DMS53 treated with DMSO at 0.1 percent for 48 hours (cell line): ENCODE results near the gene TOB2.
"Not testable (repeated sequence)": the region's sequence is repeated elsewhere in the genome, so short reads cannot be mapped to it uniquely, and the experiment has no call there.

ENCODE experiments used
- DNase-seq: peaks from one replicate; lab custom pipeline; 2025; ENCODE audit not compliant: unreplicated experiment; lab: John Stamatoyannopoulos, UW

TOB2 gene

DNA sequence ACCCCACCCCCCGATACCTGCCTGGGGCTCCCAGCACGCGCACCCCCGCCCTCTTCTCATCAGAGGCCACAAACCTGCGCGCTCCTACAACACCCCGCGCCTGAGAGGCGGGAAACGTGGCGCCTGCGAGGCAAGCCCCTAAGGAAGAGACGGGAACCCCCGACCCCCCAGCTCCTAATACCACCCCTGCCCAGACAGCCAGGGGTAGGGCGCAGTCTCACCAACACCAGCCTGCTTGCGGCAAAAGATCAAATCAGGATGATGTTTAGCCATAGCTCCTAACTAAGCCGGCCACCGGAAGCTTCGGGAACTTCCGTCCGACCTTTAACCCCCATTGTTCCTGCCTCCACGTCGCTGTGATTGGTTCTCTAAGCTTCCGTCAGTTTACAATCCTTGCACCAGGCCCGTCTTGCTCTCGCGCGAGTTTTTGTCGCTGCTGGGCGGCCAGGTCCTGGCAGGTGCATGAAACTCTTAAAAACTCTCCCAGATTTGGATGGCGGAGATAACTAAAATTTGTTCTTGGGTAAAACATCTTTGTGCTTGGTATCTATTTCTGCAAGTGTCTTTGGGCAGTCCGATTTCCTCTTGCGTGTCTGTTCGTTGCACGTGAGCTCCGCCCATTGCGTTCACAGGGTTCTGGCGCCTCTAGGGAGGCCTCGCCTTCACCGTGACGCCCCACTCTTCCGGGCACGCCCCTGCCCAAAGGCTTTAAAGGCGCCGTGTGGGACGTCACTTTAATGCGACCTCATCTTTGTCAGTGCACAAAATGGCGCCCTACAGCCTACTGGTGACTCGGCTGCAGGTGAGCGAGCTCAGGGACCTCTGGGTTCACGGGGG lies 22.0 kb upstream of the TOB2 start, which contains the start of the genes ACO2 and PHF5A:
ACO2 (plus strand) TSS at position 737 of the 837 bp plus-strand sequence; CDS start at position 767, 30 bp downstream.
PHF5A (minus strand) TSS at position 312 of the 837 bp plus-strand sequence; CDS start at position 273, 39 bp downstream.
- DNase-seq, result peak; percentile 94

DNA sequence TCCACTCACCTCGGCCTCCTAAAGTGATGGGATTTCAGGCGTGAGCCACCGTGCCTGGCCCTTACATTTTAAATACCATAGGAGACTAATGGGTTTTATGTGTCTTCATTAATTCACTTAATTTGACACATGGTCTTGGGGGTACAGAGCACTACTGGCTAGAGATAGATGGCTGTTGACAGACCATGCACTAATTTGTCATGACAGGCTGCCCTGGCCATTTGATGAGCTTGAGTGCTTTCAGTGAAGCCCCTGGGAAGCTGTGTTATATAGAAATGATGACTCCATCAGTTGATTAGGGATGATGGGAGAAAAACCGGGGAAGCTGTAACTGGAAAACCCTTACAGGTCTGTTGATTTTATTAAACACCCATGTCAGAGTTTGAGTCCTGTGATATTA lies 15.3 kb upstream of the TOB2 start:
- DNase-seq, result no peak

DNA sequence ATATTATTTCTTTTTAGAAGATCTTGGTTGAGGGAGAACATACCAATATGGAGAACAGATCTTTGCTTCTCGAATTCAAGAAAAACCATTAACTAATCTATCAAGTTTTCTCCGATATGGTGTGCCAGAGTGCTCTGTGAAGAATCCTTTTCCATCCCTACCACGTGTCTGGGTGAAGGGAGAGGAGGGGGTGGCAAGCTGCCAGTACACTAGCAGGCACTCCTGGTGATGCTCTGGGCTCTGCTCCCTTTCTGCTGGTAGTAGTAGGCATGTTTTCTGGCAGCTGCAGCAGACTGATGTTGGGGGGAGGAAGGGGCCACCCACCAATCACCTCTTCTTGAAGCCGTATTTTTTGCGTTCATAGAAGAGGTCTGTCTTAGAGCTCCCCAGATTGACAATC lies 13.5 kb upstream of the TOB2 start:
- DNase-seq, result not testable (repeated sequence)

DNA sequence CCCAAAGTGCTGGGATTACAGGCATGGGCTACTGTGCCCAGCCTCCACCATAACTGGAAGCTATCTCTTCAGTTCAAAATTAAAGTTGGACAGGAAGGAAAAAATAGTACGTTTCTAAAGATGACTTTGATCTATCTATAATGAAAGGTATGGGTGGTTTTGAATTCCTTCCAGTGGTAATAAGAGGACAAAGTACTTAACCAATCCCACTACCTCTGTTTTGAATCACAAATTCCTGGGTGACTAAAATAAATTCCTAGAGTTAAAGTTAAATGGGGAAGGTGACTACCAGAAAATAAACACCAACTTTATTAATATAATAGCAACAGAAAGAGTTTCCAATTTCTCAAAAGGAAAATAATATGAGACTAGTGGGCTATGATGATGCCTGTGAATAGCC lies 12.8 kb upstream of the TOB2 start:
- no peak for DNase-seq

DNA sequence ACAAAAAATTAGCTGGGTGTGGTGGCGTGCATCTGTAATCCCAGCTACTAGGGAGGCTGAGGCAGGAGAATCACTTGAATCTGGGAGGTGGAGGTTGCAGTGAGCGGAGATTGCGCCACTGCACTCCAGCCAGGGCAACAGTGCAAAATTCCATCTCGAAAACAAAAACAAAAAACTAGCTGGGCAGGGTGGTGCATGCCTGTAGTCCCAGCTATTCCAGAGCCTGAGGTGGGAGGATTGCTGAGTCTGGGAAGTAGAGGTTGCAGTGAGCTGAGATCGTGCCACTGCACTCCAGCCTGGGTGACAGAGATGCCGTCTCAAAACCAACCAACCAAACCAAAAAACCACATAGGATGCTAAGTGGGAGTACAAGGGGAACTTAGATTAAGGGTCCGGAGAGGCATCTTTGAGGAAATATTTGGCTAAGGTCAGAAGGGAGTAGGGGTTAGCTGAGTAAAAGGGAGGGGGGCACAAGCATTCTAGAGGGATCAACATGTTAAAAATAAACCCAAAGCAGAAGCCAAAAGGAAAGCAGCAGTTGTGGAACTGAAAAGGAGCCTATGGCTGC lies 11.6 kb upstream of the TOB2 start:
- no peak for DNase-seq

DNA sequence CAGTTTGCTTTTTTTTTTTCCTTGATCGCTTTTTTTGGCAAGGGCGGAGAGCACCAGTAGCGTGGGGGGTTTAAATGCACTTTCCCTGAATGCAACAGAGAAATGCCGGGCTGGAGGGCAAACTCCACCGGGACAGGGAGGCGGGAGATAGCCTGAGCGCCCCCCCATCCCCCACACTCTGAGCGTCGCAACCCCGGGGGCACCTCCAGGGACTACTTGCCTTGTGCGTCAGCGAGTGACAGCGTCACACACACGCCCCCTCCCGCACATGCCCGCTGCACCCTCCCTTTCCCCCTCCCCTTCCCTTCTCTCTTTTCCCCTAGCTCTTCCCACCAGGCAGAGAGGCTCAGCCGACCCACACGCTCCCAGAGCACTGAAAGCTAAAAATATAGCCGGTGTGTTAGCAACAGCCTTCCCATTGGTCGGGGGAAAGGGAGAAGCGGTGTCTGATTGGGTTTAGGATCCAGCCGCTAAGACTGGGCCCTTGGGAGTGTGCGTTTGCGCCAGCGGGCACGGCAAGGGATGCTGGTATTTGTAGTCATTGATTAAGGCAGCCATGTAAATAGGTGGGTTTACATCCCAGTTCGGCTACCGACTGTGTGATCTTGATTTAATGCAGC lies 1.7 kb upstream of the TOB2 start:
- DNase-seq, result peak; percentile 94

DNA sequence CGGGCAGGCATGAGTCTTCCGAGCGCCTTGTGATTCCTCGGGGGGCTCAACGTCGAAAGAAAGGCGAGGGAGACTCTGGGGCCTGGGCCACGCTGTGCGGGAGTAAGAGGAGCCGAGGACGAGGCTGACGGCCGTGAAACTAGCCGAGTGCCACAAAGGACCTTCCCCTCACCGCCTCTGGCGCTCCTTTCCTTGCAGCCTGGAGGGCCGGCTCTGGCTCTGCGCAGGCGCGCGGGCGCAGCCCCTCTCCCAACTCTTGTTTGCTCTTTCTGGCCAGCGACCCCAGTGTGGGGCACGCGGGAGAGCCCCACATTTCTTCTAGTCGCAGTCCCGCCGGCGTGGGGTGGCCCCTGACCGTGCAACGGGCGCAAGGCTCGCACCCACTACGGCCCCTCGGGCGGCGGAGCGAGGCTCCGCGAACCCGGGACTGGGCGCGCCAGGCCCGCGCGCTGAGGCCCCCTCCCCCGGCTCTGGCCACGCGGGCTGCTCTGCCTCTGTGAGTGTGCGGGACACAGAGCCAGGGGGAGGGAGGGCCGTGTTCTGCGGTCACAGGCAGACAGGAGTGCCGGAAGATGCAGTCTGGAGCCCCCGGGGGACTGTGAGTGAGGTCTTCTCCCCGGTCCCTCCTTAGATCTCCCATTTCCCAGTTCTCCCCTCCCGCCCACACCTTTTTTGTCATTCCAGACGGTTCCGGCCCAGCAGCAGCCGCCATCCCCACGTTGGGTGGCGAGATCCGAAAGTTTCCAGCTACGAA lies 1.0 kb upstream of the TOB2 start:
- peak; percentile 31 for DNase-seq

DNA sequence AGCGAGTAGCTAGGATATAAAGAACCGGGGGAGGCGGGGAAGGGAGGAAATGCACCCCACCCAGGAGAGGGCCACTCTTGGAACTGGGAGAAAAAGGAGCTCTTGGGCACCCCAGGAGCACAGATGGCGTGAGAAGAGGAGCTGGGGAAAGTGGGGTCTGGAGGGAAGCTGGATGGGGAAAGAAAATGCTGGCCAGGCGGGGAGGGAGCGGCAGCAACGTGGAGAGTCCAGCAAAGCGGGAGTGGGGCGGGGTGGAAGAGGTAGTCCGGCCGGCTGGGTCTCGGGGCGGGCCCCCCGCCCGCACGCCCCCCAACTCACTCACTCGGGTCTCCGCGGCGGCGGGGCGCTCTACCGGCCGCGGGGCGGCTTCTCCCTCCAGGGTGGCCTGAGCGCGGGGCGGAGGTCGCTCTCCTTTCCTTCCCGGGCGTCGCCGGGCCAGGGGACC lies 522 bp downstream of the TOB2 start:
- no peak for DNase-seq

DNA sequence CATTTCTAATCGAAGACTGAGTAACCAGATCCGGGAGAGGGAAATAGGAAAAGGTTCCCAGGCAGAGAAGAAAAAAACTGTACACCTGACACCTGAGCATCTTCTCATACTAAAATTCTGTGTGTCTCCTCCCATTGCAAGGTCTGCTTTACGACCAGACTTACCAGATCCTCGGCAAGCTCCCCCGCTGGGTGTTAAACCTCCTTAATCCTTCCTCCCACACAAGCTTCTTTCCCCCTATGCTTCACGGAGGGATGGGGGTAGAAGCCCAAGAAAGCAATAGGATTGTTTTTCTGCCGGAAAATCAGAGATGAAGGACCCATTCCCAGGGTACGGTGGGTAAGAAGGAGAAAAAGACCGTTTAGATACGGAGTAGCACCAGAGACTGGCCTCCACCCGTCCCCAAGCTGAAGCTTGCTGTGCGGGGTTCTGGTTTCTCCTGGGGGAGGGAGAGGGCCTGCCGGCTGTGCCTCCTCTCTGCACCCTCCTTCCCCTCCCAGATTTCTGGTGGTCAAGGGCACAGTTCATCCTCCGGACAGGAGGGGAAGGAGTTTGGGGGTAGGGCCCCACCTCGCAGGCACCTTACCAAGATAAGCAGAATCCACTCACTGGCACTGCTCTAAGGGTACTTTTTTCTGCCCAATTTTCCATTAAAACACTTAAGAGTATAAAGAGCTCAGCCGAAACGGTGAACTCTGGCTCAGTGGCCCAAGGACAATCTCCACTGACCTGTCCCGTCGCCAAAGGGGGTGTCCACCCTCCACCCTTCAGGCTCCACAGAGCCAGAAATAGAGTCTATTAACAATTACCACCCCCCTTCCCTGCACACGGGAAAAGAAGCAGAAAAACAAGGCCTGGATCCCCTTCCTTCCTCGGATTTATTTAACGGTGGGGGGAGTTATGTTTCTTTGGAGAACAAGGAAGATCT lies 1.2 kb downstream of the TOB2 start:
- peak; percentile 30 for DNase-seq

DNA sequence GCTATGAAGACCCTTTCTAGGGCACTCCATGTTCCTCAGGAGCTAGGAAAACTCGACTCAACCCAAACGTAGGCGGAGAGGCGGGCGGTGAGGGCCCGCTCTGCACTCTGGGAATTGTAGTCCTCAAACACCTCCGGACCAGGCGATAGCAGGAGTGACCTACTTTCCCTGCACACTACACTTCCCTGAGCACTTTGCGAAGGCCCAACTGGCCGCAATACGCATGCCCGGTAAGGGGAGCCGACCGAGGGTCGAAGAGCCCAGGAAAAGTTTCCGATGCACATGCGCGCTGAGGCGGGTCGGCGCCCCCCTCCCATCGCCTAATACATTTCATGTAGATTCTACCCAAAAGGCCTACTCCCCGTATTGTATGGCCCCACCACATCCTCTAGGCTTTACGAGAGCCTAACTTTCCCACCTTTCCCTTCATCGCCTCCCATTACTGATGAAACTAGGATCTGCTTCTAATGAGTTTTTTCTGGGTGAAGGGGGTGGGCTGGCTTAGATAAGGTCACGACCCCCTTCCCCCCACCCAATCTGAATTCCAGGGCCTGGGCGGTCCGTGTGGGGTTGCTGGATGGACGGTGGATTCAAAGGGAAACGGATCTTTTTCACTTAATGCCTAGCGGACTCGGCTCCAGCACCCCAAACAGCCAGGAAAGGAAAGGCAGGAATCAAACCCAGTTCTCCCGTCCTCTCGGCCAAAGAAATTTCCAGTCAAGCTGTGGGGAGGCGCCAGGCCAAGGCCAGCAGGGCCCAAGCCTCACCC lies 2.1 kb downstream of the TOB2 start:
- peak; percentile 84 for DNase-seq

DNA sequence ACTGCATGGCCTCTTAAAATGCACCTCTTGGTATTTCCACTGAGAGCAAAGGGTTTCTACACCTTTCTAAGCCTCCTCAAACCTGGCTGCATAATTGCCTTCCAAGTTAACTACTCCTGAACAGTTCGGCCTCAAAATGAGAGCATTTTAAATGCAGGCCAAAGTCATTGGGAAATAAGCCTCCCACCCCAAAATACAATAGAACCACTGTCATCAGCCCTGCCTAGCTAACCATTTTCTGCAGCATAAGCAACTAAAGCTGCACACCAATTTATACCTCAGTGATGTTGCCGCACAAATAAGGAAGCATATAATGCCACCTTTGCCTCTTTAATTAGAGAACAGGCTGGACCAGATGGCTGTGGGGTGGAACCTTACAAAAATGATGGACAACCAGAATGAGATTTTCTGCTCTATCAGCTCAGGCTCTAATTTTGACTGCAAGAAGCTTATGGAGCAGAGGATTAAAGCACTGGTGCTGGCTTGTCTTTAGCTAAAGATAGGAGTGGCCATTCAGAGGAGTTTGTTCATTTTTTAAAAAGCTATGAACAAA lies 4.3 kb downstream of the TOB2 start:
- DNase-seq, result no peak

DNA sequence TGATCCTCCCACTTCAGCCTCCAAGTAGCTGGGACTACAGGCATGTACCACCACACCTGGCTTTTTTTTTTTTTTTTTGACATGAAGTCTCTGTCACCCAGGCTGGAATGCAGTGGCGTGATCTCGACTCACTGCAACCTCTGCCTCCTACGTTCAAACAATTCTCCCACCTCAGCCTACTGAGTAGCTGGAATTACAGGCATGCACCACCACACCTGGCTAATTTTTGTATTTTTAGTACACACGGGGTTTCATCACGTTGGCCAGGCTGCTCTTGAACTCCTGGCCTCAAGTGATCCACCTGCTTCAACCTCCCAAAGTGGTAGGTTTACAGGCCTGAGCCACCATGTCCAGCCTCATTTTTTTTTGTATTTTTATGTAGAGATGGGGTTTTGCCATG lies 6.1 kb downstream of the TOB2 start:
- not testable (repeated sequence) for DNase-seq

DNA sequence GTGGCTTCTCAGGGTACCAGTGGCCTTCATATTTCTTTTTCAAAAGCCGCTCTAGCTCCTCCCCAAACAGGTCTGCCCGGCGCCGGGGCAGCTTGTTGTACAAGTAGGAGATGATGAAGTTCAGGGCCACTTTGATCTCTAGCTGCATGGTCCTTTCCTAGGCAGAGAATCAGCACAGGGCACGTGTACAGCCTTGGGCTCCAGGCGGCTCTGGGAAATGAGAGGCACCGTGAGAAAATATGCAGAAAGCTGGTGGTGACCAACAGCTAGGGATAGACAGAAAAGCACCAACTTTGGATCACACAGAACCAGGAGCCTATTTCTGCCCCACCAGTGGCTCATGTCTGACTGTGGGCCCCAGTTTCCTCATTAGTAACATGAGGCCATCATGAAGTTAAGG lies 9.4 kb downstream of the TOB2 start:
- no peak for DNase-seq

DNA sequence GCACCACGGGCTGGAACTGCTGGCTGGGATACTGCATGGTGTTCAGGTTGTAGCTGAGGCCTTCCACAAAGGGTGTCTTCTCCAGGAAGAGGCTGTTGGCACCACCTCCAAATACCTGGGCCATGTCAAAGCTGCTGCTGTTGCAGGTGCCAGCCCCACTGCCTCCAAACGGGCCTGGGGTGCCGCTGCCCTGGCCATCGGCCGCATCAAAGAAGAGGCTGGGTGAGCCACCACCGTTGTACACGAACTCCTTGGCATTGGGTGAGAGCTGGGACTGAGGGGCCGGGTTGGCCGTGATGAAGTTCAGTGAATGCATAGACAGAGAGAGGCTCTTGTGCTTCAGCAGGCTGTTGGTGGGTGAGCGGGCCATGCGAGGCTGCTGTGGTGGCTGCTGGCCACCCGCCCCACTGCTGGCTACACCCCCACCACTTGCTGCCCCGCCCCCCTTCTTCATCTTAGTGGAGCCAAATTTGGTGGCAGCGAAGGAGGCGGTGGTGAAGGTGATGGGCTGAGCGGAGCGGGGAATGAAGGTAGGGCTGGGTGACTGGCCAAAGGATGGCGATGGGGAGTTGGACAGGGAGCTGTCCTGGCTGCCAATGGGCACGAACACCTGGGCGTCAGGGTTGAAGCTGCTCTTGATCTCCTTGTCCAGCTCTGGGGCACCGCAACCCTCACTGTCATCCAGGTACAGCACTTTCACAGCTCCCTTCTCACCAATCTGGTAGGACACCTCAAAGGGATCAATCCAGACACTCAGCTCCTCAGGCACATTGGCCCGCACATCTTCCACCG lies 10.1 kb downstream of the TOB2 start:
- DNase-seq, result no peak

DNA sequence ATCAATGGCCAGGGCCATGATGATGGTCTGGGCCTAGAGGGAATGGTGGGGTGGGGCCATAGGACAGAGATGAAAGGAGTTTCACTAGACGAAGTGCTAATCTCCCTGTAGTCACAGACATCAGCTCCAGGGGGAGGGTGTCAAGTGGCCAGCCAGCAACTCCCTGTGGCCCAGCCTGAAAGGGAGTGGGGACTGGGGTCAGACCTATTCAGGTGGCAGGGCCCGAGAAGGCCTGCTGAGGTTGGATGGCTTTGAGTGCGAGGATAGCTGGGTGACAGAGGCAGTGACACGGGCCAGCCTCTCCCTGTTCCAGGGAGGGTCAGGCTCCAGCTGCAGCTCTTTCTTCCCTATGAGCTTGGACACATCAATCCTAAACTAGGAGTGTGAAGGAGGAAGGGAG lies 11.0 kb downstream of the TOB2 start:
- no peak for DNase-seq

DNA sequence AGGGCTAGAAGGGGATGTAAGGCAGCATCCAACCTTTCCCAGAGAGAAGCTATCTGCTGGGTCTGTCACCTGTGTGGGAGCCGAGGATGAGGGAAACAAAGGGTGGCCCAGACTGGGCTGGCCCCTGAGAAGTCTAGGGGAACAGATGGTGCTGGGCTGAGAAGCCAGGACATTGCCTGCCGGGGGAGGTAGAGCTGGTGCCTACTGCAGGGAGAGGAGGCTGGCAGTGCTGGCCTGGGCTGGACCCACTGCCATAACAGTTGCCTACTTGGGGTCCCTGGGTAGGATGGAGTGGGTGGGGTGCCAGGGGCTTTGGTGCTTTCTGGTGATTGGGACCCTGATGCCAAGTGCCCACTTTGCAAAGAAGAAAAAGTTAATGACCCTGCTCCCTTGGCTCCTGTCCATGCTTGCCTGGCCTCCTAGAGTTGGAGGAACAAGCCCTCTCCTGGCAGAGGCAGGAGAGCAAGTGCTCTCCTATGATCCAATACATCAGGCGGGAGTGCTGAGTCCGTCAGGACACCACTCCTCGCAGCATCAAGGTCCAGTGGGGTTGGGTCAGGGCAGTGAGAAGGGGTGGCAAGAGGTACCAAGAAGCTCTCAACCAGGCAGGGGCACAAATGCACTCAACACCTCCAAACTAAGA lies 12.1 kb downstream of the TOB2 start:
- not testable (repeated sequence) for DNase-seq

DNA sequence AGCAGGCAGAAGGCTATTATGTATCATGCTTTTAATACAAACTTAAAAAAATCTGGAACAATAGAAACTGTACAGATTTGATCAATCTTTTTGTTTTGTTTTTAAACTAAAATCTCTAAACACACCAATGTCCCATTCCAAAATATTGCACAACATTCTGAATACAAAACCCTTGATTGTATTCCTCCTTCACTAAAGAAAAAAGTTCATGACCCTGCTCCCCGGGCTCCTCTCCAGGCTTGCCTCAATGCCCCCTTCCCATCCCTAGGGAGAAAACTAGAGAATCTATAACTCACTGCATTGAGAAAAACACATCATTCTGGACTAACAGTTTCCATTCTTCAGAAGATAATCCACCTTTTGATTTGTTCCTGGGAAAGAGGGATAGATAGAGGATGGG lies 13.1 kb downstream of the TOB2 start:
- DNase-seq, result not testable (repeated sequence)

DNA sequence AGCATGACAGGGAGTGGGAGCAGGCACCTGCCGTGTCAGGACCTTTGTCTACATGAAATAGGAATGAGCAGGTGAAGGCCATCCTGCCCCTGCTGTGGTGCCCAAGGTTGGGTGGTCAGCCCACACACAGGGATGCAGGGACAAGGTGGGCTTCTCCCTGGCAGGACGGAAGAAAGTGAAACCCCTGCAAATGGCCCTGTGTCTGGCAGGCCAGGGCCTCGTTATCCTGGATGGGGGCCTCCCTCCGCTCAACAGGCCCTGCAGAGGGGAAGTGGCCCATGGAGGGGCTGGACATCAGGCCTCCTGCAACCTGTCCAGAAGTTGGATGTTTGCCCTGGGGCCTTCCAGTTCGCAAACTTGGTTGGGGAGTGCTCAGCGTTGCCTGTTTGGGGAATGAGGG lies 14.9 kb downstream of the TOB2 start:
- no peak for DNase-seq
